GM19351 (cell line): ENCODE data around the gene GOLGA7B.

Experiments used
- ATAC-seq: cut with Tn5 transposase; IDR thresholded peaks from one replicate; pipeline ENCODE4 v1.9.1; 2021; ENCODE audit warnings: mild to moderate bottlenecking, moderate library complexity; ENCODE audit not compliant: unreplicated experiment

The GOLGA7B gene

GRCh38 chr10:97866524-97867219 is 17.0 kb downstream of the GOLGA7B start:
- ATAC-seq = no peak

GRCh38 chr10:97867220-97867800 is 17.7 kb downstream of the GOLGA7B start:
- ATAC-seq = no peak

GRCh38 chr10:97868134-97868685 is 18.6 kb downstream of the GOLGA7B start:
- ATAC-seq = no peak

GRCh38 chr10:97869091-97870042 is 19.7 kb downstream of the GOLGA7B start:
- ATAC-seq = peak; percentile 99

GRCh38 chr10:97870990-97871389 is 21.3 kb downstream of the GOLGA7B start:
- ATAC-seq = no peak

GRCh38 chr10:97873569-97873968 is 23.9 kb downstream of the GOLGA7B start:
- no peak for ATAC-seq

GRCh38 chr10:97874332-97874731 is 24.7 kb downstream of the GOLGA7B start:
- ATAC-seq = no peak

- no peak for ATAC-seq
These were observed 25.7 kb downstream of the GOLGA7B start for GRCh38 chr10:97875391-97875790.

- no peak for ATAC-seq
These were observed 26.8 kb downstream of the GOLGA7B start for GRCh38 chr10:97876402-97876801.

- ATAC-seq = no peak
These were observed 29.6 kb downstream of the GOLGA7B start for GRCh38 chr10:97879241-97879640.

- no peak for ATAC-seq
These were observed 30.5 kb downstream of the GOLGA7B start for GRCh38 chr10:97880109-97880508.

GRCh38 chr10:97882142-97883091 is 32.8 kb downstream of the GOLGA7B start:
- no peak for ATAC-seq

GRCh38 chr10:97883092-97883485 is 33.4 kb downstream of the GOLGA7B start:
- no peak for ATAC-seq

GRCh38 chr10:97886286-97886685 is 36.6 kb downstream of the GOLGA7B start:
- no peak for ATAC-seq

GRCh38 chr10:97887399-97887798 is 37.8 kb downstream of the GOLGA7B start:
- ATAC-seq = no peak

GRCh38 chr10:97888134-97888533 is 38.5 kb downstream of the GOLGA7B start:
- ATAC-seq = no peak

GRCh38 chr10:97888641-97889262 is 39.1 kb downstream of the GOLGA7B start:
- no peak for ATAC-seq

- ATAC-seq = no peak
These were observed 40.0 kb downstream of the GOLGA7B start for GRCh38 chr10:97889461-97890265.
